SKM-1 (cell line): ENCODE measurements around the gene C3orf38.
A peak's percentile ranks its signal among the peaks of the same experiment; 100 is the strongest.
"Not testable (repeated sequence)": the region's sequence is repeated elsewhere in the genome, so short reads cannot be mapped to it uniquely, and the experiment has no call there.

Source experiments
- DNase-seq: peaks from one replicate; lab custom pipeline; 2025; ENCODE audit not compliant: unreplicated experiment; lab: John Stamatoyannopoulos, UW

Gene C3orf38

GRCh38 chr3:88149509-88150362, at the start of gene C3orf38:
Gene C3orf38 (plus strand): TSS chr3:88149959. CDS start chr3:88150053, 94 bp downstream.
- DNase-seq = peak; percentile 80

- DNase-seq = no peak
These were observed 48.6 kb upstream of the C3orf38 start for GRCh38 chr3:88101142-88101541.

- no peak for DNase-seq
These were observed 44.4 kb upstream of the C3orf38 start for GRCh38 chr3:88105325-88105724.

- DNase-seq = no peak
These were observed 37.5 kb upstream of the C3orf38 start for GRCh38 chr3:88112289-88112688.

- peak; percentile 40 for DNase-seq
These were observed 36.2 kb upstream of the C3orf38 start for GRCh38 chr3:88113311-88114162.

GRCh38 chr3:88114878-88115549, 34.7 kb upstream of the C3orf38 start:
- DNase-seq = no peak

- no peak for DNase-seq
These were observed 32.1 kb upstream of the C3orf38 start for GRCh38 chr3:88117683-88118082.

- not testable (repeated sequence) for DNase-seq
These were observed 31.2 kb upstream of the C3orf38 start for GRCh38 chr3:88118603-88119002.

GRCh38 chr3:88123526-88123925, 26.2 kb upstream of the C3orf38 start:
- no peak for DNase-seq

- no peak for DNase-seq
These were observed 18.1 kb upstream of the C3orf38 start for GRCh38 chr3:88131695-88132094.

GRCh38 chr3:88132894-88133293, 16.9 kb upstream of the C3orf38 start:
- no peak for DNase-seq

- DNase-seq = no peak
These were observed 16.0 kb upstream of the C3orf38 start for GRCh38 chr3:88133711-88134263.

- DNase-seq = no peak
These were observed 11.9 kb upstream of the C3orf38 start for GRCh38 chr3:88137836-88138235.

GRCh38 chr3:88141458-88142083, 8.2 kb upstream of the C3orf38 start:
- no peak for DNase-seq

GRCh38 chr3:88142094-88142624, 7.6 kb upstream of the C3orf38 start:
- DNase-seq = no peak

- no peak for DNase-seq
These were observed 2.5 kb upstream of the C3orf38 start for GRCh38 chr3:88147261-88147660.

- DNase-seq = no peak
These were observed 1.1 kb upstream of the C3orf38 start for GRCh38 chr3:88148651-88149050.

- DNase-seq = peak; percentile 63
These were observed 654 bp upstream of the C3orf38 start for GRCh38 chr3:88149101-88149508.

GRCh38 chr3:88150371-88150770, 612 bp downstream of the C3orf38 start:
- peak; percentile 7 for DNase-seq

- peak; percentile 34 for DNase-seq
These were observed 1.0 kb downstream of the C3orf38 start for GRCh38 chr3:88150806-88151205.
